ENCODE results near the gene ELANE.

Gene ELANE

DNA sequence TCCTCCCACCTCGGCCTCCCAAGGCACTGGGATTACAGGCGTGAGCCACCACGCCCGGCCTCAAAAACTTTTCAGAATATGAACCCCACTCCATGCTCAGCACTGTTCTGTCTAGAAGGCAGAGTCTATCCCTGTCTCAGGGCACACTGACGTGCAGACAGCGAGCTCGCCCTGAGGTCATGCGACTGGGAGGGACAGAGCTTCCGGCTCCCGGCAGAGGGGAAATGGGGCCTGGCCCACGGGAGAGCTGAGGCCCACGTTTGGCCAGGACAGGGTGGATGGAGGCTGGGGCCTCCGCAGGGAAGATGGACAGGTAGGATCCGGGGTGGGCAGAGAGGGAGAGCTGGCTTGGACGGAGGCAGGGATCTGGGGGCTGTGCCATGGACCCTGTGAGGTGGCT is 27.2 kb upstream of the ELANE start:
- no peak for DNase-seq (ENCODE audit: low read depth)
- no peak overlapping the region for H3K4me3 ChIP-seq (ENCODE audit: low read depth, low read length)
- TF ChIP-seq, protein P1, sequence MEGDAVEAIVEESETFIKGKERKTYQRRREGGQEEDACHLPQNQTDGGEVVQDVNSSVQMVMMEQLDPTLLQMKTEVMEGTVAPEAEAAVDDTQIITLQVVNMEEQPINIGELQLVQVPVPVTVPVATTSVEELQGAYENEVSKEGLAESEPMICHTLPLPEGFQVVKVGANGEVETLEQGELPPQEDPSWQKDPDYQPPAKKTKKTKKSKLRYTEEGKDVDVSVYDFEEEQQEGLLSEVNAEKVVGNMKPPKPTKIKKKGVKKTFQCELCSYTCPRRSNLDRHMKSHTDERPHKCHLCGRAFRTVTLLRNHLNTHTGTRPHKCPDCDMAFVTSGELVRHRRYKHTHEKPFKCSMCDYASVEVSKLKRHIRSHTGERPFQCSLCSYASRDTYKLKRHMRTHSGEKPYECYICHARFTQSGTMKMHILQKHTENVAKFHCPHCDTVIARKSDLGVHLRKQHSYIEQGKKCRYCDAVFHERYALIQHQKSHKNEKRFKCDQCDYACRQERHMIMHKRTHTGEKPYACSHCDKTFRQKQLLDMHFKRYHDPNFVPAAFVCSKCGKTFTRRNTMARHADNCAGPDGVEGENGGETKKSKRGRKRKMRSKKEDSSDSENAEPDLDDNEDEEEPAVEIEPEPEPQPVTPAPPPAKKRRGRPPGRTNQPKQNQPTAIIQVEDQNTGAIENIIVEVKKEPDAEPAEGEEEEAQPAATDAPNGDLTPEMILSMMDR (IDR thresholded peaks at IDR 0.05; ENCODE audit: control insufficient read depth, extremely low read depth, insufficient read depth), result no peak

GRCh38 chr19:825897-826644 is 26.0 kb upstream of the ELANE start:
- H3K4me3 ChIP-seq (ENCODE audit: low read depth, low read length), result no peak overlapping the region
- TF ChIP-seq, protein P1 (IDR thresholded peaks at IDR 0.05; ENCODE audit: control insufficient read depth, extremely low read depth, insufficient read depth), result no peak
- DNase-seq (ENCODE audit: low read depth), result no peak

GRCh38 chr19:827314-827709 is 24.8 kb upstream of the ELANE start:
- TF ChIP-seq, protein P1 (IDR thresholded peaks at IDR 0.05; ENCODE audit: control insufficient read depth, extremely low read depth, insufficient read depth), result no peak
- H3K4me3 ChIP-seq (ENCODE audit: low read depth, low read length), result no peak overlapping the region
- DNase-seq (ENCODE audit: low read depth), result no peak

GRCh38 chr19:827710-828321 is 24.3 kb upstream of the ELANE start, which contains the start of gene AZU1:
TSS of gene AZU1 (plus strand) at chr19:827837. CDS start at chr19:827847, 10 bp downstream.
- TF ChIP-seq, protein P1 (IDR thresholded peaks at IDR 0.05; ENCODE audit: control insufficient read depth, extremely low read depth, insufficient read depth), result no peak
- no peak within 1 kb of the TSS for H3K4me3 ChIP-seq (ENCODE audit: low read depth, low read length)
- DNase-seq (ENCODE audit: low read depth), result no peak

DNA sequence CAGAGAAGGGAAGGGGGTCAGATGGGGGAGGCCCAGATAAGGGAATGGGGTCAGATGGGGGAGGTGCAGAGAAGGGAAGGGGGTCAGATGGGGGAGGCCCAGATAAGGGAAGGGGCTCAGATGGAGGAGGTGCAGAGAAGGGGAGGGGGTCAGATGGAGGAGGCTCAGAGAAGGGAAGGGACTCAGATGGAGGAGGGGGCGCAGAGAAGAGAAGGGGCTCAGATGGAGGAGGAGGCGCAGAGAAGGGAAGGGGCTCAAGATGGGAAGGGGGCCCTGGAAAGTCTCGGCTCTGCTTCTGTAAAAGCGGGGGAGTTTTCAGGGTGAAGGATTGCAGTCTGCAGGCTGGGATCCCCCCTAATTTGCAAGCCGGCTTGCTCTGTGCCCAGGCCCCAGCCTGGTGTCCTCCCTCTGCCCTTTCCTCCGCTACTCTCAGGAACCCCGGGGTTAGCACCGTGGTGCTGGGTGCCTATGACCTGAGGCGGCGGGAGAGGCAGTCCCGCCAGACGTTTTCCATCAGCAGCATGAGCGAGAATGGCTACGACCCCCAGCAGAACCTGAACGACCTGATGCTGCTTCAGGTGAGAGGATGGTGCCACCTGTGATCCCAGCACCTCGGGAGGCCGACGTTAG is 22.9 kb upstream of the ELANE start:
- DNase-seq (ENCODE audit: low read depth), result no peak
- TF ChIP-seq, protein P1 (IDR thresholded peaks at IDR 0.05; ENCODE audit: control insufficient read depth, extremely low read depth, insufficient read depth), result no peak
- no peak overlapping the region for H3K4me3 ChIP-seq (ENCODE audit: low read depth, low read length)

DNA sequence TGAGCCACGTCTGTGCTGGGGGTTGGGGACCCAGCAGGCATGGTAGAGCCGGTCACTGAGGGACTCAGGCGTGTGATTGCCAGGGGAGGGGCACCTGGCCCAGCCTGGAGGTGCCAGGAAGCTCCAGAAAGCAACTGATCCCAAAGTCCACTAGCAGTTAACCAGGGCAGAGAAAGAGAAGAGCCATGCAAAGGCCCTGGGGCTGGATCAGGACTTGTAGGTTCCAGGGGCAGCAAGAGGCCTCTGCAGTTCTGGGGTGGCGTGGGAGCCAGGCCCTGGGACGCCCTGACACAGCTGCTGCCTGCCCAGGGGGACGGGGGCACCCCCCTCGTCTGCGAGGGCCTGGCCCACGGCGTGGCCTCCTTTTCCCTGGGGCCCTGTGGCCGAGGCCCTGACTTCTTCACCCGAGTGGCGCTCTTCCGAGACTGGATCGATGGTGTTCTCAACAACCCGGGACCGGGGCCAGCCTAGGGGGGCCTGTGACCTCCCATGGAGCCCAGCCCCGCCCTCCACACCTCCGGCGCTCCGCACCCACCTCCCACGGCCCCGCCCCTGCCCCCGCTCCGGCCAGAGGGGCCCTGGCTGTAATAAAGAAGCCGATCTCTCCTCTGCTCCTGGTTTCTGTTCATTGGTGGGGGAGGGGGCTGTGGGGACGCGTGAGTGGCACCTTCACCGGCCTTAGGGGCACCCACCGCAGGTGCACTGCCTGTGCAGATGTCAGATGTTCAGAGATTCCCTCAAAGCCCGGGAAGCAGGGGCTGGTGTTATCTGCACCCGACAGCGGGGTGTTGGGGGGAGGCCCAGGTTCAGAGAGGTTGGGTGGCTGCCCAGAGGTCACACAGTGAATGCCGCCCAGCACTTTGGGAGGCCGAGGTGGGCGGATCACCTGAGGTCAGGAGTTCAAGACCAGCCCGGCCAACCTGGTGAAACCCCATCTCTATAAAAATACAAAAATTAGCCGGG is 20.4 kb upstream of the ELANE start:
- DNase-seq (ENCODE audit: low read depth), result no peak
- no peak overlapping the region for H3K4me3 ChIP-seq (ENCODE audit: low read depth, low read length)
- TF ChIP-seq, protein P1 (IDR thresholded peaks at IDR 0.05; ENCODE audit: control insufficient read depth, extremely low read depth, insufficient read depth), result no peak
